ENCODE measurements around the gene OLFML3. TPM values are rescaled to one million over a fixed set of nuclear protein-coding genes. Genes with fewer than 3 reads are reported as not detected.
A peak's percentile ranks its signal among the peaks of the same experiment; 100 is the strongest.
"Not testable (repeated sequence)": the region's sequence is repeated elsewhere in the genome, so short reads cannot be mapped to it uniquely, and the experiment has no call there.

OLFML3 gene
- total and polyA plus RNA-seq, 4 donors, result 9.7 to 108 (median 19.5) TPM

DNA sequence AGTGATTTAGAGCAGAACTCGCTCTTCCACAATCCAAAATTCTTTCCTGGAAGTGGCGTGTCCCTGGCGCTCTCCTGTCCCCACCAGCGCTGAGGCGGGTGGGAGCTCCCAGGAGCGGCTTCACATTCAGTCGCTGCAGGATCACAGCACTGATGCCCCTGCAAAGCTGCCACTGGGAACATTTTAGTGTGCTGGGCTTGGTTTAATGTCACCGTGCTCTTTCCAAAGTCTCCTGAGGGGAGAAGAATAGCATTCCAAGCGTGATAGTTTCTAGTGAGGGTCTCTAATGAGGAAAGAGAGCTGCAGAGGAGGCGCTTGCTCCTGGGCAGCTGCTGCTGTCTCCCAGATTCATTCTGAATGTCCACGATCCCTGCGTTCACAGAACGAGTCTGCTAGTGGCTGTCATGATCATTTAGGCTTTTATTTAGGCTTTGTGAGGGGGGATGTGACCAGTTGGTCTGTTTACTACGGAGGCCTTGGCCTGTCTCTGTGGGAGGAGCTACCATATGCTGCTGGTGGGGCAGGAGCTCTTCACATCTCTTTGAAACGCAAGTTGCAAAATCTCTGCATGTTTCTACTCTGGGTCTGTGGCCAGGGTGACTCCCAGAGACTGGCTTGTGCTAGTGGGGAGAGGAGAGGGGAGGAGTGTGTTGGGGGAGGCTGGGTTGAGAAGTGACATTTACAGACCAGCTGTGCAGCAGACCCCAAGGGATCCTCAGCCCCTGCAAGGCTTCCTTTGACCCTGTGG, 23.4 kb downstream of the OLFML3 start:
- no peaks in the 10 kb centered on the region for H3K27me3 ChIP-seq (ENCODE audit: control insufficient read depth in 3 of 3, insufficient read depth in 3 of 3, low read length in 2 of 3)
- no peaks in the 10 kb centered on the region for H3K36me3 ChIP-seq (ENCODE audit: control insufficient read depth in 4 of 4, insufficient read depth in 4 of 4, low read length in 4 of 4)
- H3K9me3 ChIP-seq (ENCODE audit: control insufficient read depth in 4 of 4, insufficient read depth in 3 of 4, low read length in 3 of 4), result peaks cover 0 to 2% (median 0%) of the 10 kb centered on the region in 4 donors
- H3K4me1 ChIP-seq (ENCODE audit: control insufficient read depth in 5 of 5, insufficient read depth in 5 of 5, low read length in 5 of 5), result peaks cover 0 to 28% (median 9%) of the 10 kb centered on the region in 5 donors
- no peak overlapping the region for H3K27ac ChIP-seq (ENCODE audit: low read depth in 1 of 2, low read length in 1 of 2)
- DNase-seq (peak; percentile 84 to 95 (median 92)), ATAC-seq (ENCODE audit: insufficient read depth, low FRiP score) (no peak)
- no peak overlapping the region for H3K9ac ChIP-seq (ENCODE audit: insufficient read depth in 1 of 2, low read length in 2 of 2)
- WGBS, 2 donors, result 70 to 86% methylated on average over 15 of the region's 15 CpGs
- no peak overlapping the region for H3K4me3 ChIP-seq
- TF ChIP-seq, protein P1, sequence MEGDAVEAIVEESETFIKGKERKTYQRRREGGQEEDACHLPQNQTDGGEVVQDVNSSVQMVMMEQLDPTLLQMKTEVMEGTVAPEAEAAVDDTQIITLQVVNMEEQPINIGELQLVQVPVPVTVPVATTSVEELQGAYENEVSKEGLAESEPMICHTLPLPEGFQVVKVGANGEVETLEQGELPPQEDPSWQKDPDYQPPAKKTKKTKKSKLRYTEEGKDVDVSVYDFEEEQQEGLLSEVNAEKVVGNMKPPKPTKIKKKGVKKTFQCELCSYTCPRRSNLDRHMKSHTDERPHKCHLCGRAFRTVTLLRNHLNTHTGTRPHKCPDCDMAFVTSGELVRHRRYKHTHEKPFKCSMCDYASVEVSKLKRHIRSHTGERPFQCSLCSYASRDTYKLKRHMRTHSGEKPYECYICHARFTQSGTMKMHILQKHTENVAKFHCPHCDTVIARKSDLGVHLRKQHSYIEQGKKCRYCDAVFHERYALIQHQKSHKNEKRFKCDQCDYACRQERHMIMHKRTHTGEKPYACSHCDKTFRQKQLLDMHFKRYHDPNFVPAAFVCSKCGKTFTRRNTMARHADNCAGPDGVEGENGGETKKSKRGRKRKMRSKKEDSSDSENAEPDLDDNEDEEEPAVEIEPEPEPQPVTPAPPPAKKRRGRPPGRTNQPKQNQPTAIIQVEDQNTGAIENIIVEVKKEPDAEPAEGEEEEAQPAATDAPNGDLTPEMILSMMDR (IDR thresholded peaks at IDR 0.05; ENCODE audit: control extremely low read depth, extremely low read depth), result no peak

DNA sequence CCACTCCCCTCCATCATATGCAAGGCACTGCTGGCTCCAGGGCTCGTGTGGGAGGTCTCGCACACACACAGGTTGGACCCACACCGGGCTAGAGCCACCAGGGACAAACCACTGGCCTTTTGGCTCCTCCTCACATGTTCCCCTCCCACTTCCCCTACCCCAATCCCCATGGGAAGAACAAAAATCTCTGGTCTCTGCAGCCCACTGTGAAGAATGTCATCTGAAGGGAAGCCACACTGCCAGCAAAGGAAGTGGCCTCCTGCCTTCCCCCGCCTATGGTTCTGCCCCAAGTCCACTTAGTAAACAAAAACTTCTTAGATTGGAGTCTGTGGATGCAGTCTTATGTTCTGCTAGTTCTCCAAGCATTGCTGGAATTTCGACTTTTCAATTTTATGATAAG, 24.2 kb downstream of the OLFML3 start:
- no peak overlapping the region for H3K27ac ChIP-seq (ENCODE audit: low read depth in 1 of 2, low read length in 1 of 2)
- ATAC-seq (ENCODE audit: insufficient read depth, low FRiP score), result no peak
- no peak overlapping the region for H3K9ac ChIP-seq (ENCODE audit: insufficient read depth in 1 of 2, low read length in 2 of 2)
- no peaks in the 10 kb centered on the region for H3K27me3 ChIP-seq (ENCODE audit: control insufficient read depth in 3 of 3, insufficient read depth in 3 of 3, low read length in 2 of 3)
- peaks cover 0 to 24% (median 5%) of the 10 kb centered on the region in 5 donors for H3K4me1 ChIP-seq (ENCODE audit: control insufficient read depth in 5 of 5, insufficient read depth in 5 of 5, low read length in 5 of 5)
- peaks cover 0 to 2% (median 0%) of the 10 kb centered on the region in 4 donors for H3K9me3 ChIP-seq (ENCODE audit: control insufficient read depth in 4 of 4, insufficient read depth in 3 of 4, low read length in 3 of 4)
- peak in 2 of 3 donors; percentile 39 to 63 for DNase-seq
- no peaks in the 10 kb centered on the region for H3K36me3 ChIP-seq (ENCODE audit: control insufficient read depth in 4 of 4, insufficient read depth in 4 of 4, low read length in 4 of 4)
- TF ChIP-seq, protein P1 (IDR thresholded peaks at IDR 0.05; ENCODE audit: control extremely low read depth, extremely low read depth), result no peak
- H3K4me3 ChIP-seq, result no peak overlapping the region
- WGBS, 2 donors, result 53 to 57% methylated on average over 5 of the region's 5 CpGs

DNA sequence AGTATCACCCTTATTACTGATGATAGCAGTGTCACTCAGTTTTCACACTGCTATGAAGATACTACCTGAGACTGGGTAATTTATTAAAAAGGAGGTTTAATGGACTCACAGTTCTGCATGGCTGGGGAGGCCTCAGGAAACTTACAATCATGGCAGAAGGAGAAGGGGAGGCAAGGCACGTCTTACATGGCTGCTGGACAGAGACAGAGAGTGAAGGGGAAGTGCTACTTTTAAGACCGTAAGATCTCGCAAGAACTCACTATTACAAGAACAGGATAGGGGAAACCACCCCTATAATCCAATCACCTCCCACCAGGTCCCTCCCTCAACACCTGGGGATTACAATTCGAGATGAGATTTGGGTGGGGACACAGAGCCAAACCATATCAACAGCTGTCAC, 27.6 kb downstream of the OLFML3 start:
- ATAC-seq (ENCODE audit: insufficient read depth, low FRiP score); H3K27me3 ChIP-seq (ENCODE audit: control insufficient read depth in 3 of 3, insufficient read depth in 3 of 3, low read length in 2 of 3); H3K9ac ChIP-seq (ENCODE audit: insufficient read depth in 1 of 2, low read length in 2 of 2); DNase-seq; H3K4me3 ChIP-seq; H3K36me3 ChIP-seq (ENCODE audit: control insufficient read depth in 4 of 4, insufficient read depth in 4 of 4, low read length in 4 of 4); H3K27ac ChIP-seq (ENCODE audit: low read depth in 1 of 2, low read length in 1 of 2); H3K9me3 ChIP-seq (ENCODE audit: control insufficient read depth in 4 of 4, insufficient read depth in 3 of 4, low read length in 3 of 4): not testable (repeated sequence)
- WGBS, 2 donors, result 73 to 83% methylated on average over 4 of the region's 4 CpGs
- H3K4me1 ChIP-seq (ENCODE audit: control insufficient read depth in 5 of 5, insufficient read depth in 5 of 5, low read length in 5 of 5), result peaks cover 0 to 21% (median 5%) of the 10 kb centered on the region in 5 donors

DNA sequence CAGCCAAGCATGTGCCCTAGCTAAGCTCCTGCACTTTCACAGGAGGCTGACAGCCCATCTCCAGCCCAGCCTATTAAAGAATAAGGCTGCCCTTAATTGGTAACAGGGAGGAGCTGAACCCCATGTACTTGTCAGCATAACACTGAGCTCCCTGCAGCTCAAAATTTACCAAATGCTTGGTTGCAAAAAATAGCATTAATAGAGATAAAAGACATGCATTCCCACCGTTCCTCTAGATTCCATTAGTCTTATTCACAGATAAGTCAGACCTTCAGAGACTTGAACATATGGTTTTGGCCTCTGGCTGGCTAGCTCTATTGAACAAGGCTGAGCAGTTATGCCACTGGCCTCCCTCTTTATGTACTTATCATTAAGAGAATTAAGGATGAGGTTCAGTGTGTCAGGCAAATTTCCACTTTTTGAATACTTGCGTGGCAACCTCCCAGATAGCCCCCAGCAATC, 29.2 kb downstream of the OLFML3 start:
- TF ChIP-seq, protein P1 (IDR thresholded peaks at IDR 0.05; ENCODE audit: control extremely low read depth, extremely low read depth), result no peak
- Histone ChIP-seq H3K27me3 (ENCODE audit: control insufficient read depth in 3 of 3, insufficient read depth in 3 of 3, low read length in 2 of 3) (no peaks in the 10 kb centered on the region), H3K27ac (ENCODE audit: low read depth in 1 of 2, low read length in 1 of 2) (no peak overlapping the region), H3K36me3 (ENCODE audit: control insufficient read depth in 4 of 4, insufficient read depth in 4 of 4, low read length in 4 of 4) (peaks cover 0 to 3% (median 0%) of the 10 kb centered on the region in 4 donors), H3K9me3 (ENCODE audit: control insufficient read depth in 4 of 4, insufficient read depth in 3 of 4, low read length in 3 of 4) (peaks cover 0 to 2% (median 0%) of the 10 kb centered on the region in 4 donors), H3K9ac (ENCODE audit: insufficient read depth in 1 of 2, low read length in 2 of 2) (no peak overlapping the region), H3K4me1 (ENCODE audit: control insufficient read depth in 5 of 5, insufficient read depth in 5 of 5, low read length in 5 of 5) (peaks cover 0 to 7% (median 0%) of the 10 kb centered on the region in 5 donors), H3K4me3 (no peak overlapping the region)
- DNase-seq (no peak), ATAC-seq (ENCODE audit: insufficient read depth, low FRiP score) (no peak)
- 74 to 93% methylated on average over 2 of the region's 2 CpGs for WGBS, 2 donors
